ENCODE results near the gene PAPPA2.

PAPPA2 gene

GRCh38 chr1:176604461-176604860, 141.5 kb downstream of the PAPPA2 start:
- TF ChIP-seq, protein P1, sequence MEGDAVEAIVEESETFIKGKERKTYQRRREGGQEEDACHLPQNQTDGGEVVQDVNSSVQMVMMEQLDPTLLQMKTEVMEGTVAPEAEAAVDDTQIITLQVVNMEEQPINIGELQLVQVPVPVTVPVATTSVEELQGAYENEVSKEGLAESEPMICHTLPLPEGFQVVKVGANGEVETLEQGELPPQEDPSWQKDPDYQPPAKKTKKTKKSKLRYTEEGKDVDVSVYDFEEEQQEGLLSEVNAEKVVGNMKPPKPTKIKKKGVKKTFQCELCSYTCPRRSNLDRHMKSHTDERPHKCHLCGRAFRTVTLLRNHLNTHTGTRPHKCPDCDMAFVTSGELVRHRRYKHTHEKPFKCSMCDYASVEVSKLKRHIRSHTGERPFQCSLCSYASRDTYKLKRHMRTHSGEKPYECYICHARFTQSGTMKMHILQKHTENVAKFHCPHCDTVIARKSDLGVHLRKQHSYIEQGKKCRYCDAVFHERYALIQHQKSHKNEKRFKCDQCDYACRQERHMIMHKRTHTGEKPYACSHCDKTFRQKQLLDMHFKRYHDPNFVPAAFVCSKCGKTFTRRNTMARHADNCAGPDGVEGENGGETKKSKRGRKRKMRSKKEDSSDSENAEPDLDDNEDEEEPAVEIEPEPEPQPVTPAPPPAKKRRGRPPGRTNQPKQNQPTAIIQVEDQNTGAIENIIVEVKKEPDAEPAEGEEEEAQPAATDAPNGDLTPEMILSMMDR (IDR thresholded peaks at IDR 0.05; ENCODE audit: borderline replicate concordance, control extremely low read depth, extremely low read depth, insufficient read depth, missing control alignments) = no peak
- in situ Hi-C loops (cut with MboI; ENCODE audit: low sequenced_read_pairs, unreplicated experiment) = no loop called here
- no peak for DNase-seq (ENCODE audit: low spot score)

DNA sequence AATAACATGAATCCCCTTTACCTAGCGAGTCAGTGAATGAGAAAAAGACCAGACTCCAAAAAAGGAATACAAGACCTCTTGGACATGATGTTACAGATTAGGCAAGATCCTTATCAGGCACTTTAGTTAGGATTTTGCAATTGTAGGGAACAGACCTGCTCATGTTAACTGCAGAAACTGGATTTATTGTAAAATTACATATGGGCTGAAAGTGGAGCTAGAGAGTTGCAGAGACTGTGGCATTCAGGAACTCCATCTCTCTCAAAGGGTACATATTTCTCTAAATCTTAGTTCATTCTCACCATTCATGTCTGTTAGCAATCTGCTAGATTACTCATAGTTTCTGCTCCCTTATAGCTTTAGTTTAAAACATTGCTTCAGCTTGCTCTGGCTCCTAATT, 142.2 kb downstream of the PAPPA2 start:
- no peak for DNase-seq (ENCODE audit: low spot score)
- in situ Hi-C loops (cut with MboI; ENCODE audit: low sequenced_read_pairs, unreplicated experiment) = no loop called here
- TF ChIP-seq, protein P1 (IDR thresholded peaks at IDR 0.05; ENCODE audit: borderline replicate concordance, control extremely low read depth, extremely low read depth, insufficient read depth, missing control alignments) = no peak

- no peak for DNase-seq (ENCODE audit: low spot score)
- in situ Hi-C loops (cut with MboI; ENCODE audit: low sequenced_read_pairs, unreplicated experiment) = no loop called here
- TF ChIP-seq, protein P1 (IDR thresholded peaks at IDR 0.05; ENCODE audit: borderline replicate concordance, control extremely low read depth, extremely low read depth, insufficient read depth, missing control alignments) = no peak
Measured at GRCh38 chr1:176609556-176610408, 146.8 kb downstream of the PAPPA2 start.

GRCh38 chr1:176612791-176613190, 149.8 kb downstream of the PAPPA2 start:
- in situ Hi-C loops (cut with MboI; ENCODE audit: low sequenced_read_pairs, unreplicated experiment) = no loop called here
- no peak for DNase-seq (ENCODE audit: low spot score)
- TF ChIP-seq, protein P1 (IDR thresholded peaks at IDR 0.05; ENCODE audit: borderline replicate concordance, control extremely low read depth, extremely low read depth, insufficient read depth, missing control alignments) = no peak

GRCh38 chr1:176617881-176618280, 154.9 kb downstream of the PAPPA2 start:
- in situ Hi-C loops (cut with MboI; ENCODE audit: low sequenced_read_pairs, unreplicated experiment) = no loop called here
- TF ChIP-seq, protein P1 (IDR thresholded peaks at IDR 0.05; ENCODE audit: borderline replicate concordance, control extremely low read depth, extremely low read depth, insufficient read depth, missing control alignments) = no peak
- DNase-seq (ENCODE audit: low spot score) = no peak

GRCh38 chr1:176619261-176619660, 156.3 kb downstream of the PAPPA2 start:
- DNase-seq (ENCODE audit: low spot score) = no peak
- in situ Hi-C loops (cut with MboI; ENCODE audit: low sequenced_read_pairs, unreplicated experiment) = no loop called here
- TF ChIP-seq, protein P1 (IDR thresholded peaks at IDR 0.05; ENCODE audit: borderline replicate concordance, control extremely low read depth, extremely low read depth, insufficient read depth, missing control alignments) = no peak
